Measurements from ENCODE around the gene APBB2.

- TF ChIP-seq, protein P1, sequence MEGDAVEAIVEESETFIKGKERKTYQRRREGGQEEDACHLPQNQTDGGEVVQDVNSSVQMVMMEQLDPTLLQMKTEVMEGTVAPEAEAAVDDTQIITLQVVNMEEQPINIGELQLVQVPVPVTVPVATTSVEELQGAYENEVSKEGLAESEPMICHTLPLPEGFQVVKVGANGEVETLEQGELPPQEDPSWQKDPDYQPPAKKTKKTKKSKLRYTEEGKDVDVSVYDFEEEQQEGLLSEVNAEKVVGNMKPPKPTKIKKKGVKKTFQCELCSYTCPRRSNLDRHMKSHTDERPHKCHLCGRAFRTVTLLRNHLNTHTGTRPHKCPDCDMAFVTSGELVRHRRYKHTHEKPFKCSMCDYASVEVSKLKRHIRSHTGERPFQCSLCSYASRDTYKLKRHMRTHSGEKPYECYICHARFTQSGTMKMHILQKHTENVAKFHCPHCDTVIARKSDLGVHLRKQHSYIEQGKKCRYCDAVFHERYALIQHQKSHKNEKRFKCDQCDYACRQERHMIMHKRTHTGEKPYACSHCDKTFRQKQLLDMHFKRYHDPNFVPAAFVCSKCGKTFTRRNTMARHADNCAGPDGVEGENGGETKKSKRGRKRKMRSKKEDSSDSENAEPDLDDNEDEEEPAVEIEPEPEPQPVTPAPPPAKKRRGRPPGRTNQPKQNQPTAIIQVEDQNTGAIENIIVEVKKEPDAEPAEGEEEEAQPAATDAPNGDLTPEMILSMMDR (conservative IDR thresholded peaks at IDR 0.05; ENCODE audit: low read depth, low read length), result no peak
- TF ChIP-seq, protein P2, sequence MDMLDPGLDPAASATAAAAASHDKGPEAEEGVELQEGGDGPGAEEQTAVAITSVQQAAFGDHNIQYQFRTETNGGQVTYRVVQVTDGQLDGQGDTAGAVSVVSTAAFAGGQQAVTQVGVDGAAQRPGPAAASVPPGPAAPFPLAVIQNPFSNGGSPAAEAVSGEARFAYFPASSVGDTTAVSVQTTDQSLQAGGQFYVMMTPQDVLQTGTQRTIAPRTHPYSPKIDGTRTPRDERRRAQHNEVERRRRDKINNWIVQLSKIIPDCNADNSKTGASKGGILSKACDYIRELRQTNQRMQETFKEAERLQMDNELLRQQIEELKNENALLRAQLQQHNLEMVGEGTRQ (IDR thresholded peaks at IDR 0.05; ENCODE audit: low read depth, low read length), result no peak
- TF ChIP-seq, protein P3, sequence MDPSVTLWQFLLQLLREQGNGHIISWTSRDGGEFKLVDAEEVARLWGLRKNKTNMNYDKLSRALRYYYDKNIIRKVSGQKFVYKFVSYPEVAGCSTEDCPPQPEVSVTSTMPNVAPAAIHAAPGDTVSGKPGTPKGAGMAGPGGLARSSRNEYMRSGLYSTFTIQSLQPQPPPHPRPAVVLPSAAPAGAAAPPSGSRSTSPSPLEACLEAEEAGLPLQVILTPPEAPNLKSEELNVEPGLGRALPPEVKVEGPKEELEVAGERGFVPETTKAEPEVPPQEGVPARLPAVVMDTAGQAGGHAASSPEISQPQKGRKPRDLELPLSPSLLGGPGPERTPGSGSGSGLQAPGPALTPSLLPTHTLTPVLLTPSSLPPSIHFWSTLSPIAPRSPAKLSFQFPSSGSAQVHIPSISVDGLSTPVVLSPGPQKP (IDR thresholded peaks at IDR 0.05; ENCODE audit: borderline replicate concordance, low read depth, low read length), result no peak
- TF ChIP-seq RCOR1 (IDR thresholded peaks at IDR 0.05; ENCODE audit: insufficient replicate concordance, low read length) (no peak), POLR2A (IDR thresholded peaks at IDR 0.05; ENCODE audit: low read depth, low read length) (no peak), FOS (IDR thresholded peaks at IDR 0.05; ENCODE audit: low read depth, low read length) (no peak), RAD21 (IDR thresholded peaks at IDR 0.05; ENCODE audit: low read length) (no peak), MAFK (IDR thresholded peaks at IDR 0.05; ENCODE audit: low read depth, low read length) (no peak)
These were observed 69.5 kb downstream of the APBB2 start for GRCh38 chr4:41144812-41145211.

Measured in IMR-90 (cell line).